ENCODE data around the gene SKI. TPM values are rescaled to one million over a fixed set of nuclear protein-coding genes. Genes with fewer than 3 reads are reported as not detected.
A peak's percentile ranks its signal among the peaks of the same experiment; 100 is the strongest.

The SKI gene
- total and polyA plus RNA-seq, 7 donors = 7.7 to 32.1 (median 21.4) TPM

GRCh38 chr1:2251363-2251762, 23.2 kb downstream of the SKI start:
- WGBS, 3 donors = 50 to 59% (median 50%) methylated on average over 14 of the region's 14 CpGs
- no peaks in the 10 kb centered on the region for H3K36me3 ChIP-seq (ENCODE audit: insufficient read depth in 1 of 2, low read depth in 1 of 2)
- no peak for ATAC-seq
- peak in 1 of 2 donors; percentile 7 for DNase-seq
- TF ChIP-seq CTCF (IDR thresholded peaks at IDR 0.05) = no peak
- intact Hi-C loops (cut with DNase I) = no loop called here
- peaks cover 6% of the 10 kb centered on the region for H3K9me3 ChIP-seq
- peak overlapping the region; percentile 9 for H3K4me3 ChIP-seq
- H3K27me3 ChIP-seq (ENCODE audit: insufficient read depth in 3 of 3, low read length in 2 of 3) = no peaks in the 10 kb centered on the region
- H3K4me1 ChIP-seq = peaks cover 70% of the 10 kb centered on the region
- no peak overlapping the region for H3K27ac ChIP-seq

GRCh38 chr1:2251786-2252185, 23.7 kb downstream of the SKI start:
- intact Hi-C loops (cut with DNase I) = no loop called here
- H3K27ac ChIP-seq = no peak overlapping the region
- no peaks in the 10 kb centered on the region for H3K27me3 ChIP-seq (ENCODE audit: insufficient read depth in 3 of 3, low read length in 2 of 3)
- 21 to 28% (median 22%) methylated on average over 17 of the region's 17 CpGs for WGBS, 3 donors
- H3K36me3 ChIP-seq (ENCODE audit: insufficient read depth in 1 of 2, low read depth in 1 of 2) = no peaks in the 10 kb centered on the region
- peak; percentile 63 to 81 for DNase-seq
- H3K4me3 ChIP-seq = peak overlapping the region; percentile 9
- H3K4me1 ChIP-seq = peaks cover 66% of the 10 kb centered on the region
- no peak for TF ChIP-seq CTCF (IDR thresholded peaks at IDR 0.05)
- ATAC-seq = peak; percentile 67 to 81 (median 79)
- peaks cover 6% of the 10 kb centered on the region for H3K9me3 ChIP-seq

- DNase-seq (peak in 1 of 2 donors; percentile 7), ATAC-seq (no peak)
- peaks cover 6% of the 10 kb centered on the region for H3K9me3 ChIP-seq
- no peak overlapping the region for H3K4me3 ChIP-seq
- intact Hi-C loops (cut with DNase I) = no loop called here
- H3K27me3 ChIP-seq (ENCODE audit: insufficient read depth in 3 of 3, low read length in 2 of 3) = no peaks in the 10 kb centered on the region
- H3K36me3 ChIP-seq (ENCODE audit: insufficient read depth in 1 of 2, low read depth in 1 of 2) = no peaks in the 10 kb centered on the region
- no peak for TF ChIP-seq CTCF (IDR thresholded peaks at IDR 0.05)
- 72 to 78% (median 75%) methylated on average over 16 to 17 of the region's 17 CpGs for WGBS, 3 donors
- H3K4me1 ChIP-seq = peaks cover 65% of the 10 kb centered on the region
- no peak overlapping the region for H3K27ac ChIP-seq
These were observed 24.3 kb downstream of the SKI start for GRCh38 chr1:2252423-2252822.

GRCh38 chr1:2253036-2253796, 25.1 kb downstream of the SKI start:
- intact Hi-C loops (cut with DNase I) = no loop called here
- H3K27me3 ChIP-seq (ENCODE audit: insufficient read depth in 3 of 3, low read length in 2 of 3) = no peaks in the 10 kb centered on the region
- H3K36me3 ChIP-seq (ENCODE audit: insufficient read depth in 1 of 2, low read depth in 1 of 2) = no peaks in the 10 kb centered on the region
- no peak for ATAC-seq
- H3K27ac ChIP-seq = no peak overlapping the region
- no peak overlapping the region for H3K4me3 ChIP-seq
- 93% methylated on average over 20 of the region's 20 CpGs for WGBS, 3 donors
- H3K9me3 ChIP-seq = peaks cover 6% of the 10 kb centered on the region
- no peak for TF ChIP-seq CTCF (IDR thresholded peaks at IDR 0.05)
- peaks cover 65% of the 10 kb centered on the region for H3K4me1 ChIP-seq
- DNase-seq = peak in 1 of 2 donors; percentile 16
